C4-2B (cell line): Measurements from ENCODE around the gene CRMP1.

ENCODE experiments used
- CTCF ChIP-seq: fragments of 450-650 bp; conservative IDR thresholded peaks from 2 replicates; pipeline ENCODE4 v1.5.1; 2017; ENCODE audit warnings: mild to moderate bottlenecking
- ZFX ChIP-seq: fragments of 450-650 bp; IDR thresholded peaks from 2 replicates; pipeline ENCODE4 v1.6.1; 2017

- TF ChIP-seq CTCF (no peak), ZFX (no peak)
These were observed 104.7 kb downstream of the CRMP1 start for GRCh38 chr4:5788144-5788543.
